Hematopoietic multipotent progenitor cell treated with erythropoietin and hydrocortisone succinate and interleukin-3 and kit ligand, for 17 days (in vitro differentiated cells): ENCODE data around the gene ZNF777.
"Not testable (repeated sequence)": the region's sequence is repeated elsewhere in the genome, so short reads cannot be mapped to it uniquely, and the experiment has no call there.

ENCODE experiments used
- DNase-seq: peaks from one replicate; pipeline ENCODE4 v3.0.0-alpha.2; 2015; ENCODE audit warnings: low spot score

The ZNF777 gene

GRCh38 chr7:149414745-149415390 is 46.0 kb downstream of the ZNF777 start:
- no peak for DNase-seq

GRCh38 chr7:149414171-149414570 is 46.7 kb downstream of the ZNF777 start:
- DNase-seq: no peak

GRCh38 chr7:149413083-149413482 is 47.8 kb downstream of the ZNF777 start:
- DNase-seq: not testable (repeated sequence)

- no peak for DNase-seq
These were observed 51.0 kb downstream of the ZNF777 start for GRCh38 chr7:149409895-149410294.

GRCh38 chr7:149404825-149405224 is 56.0 kb downstream of the ZNF777 start:
- no peak for DNase-seq

GRCh38 chr7:149404396-149404795 is 56.5 kb downstream of the ZNF777 start:
- no peak for DNase-seq

GRCh38 chr7:149398195-149398820 is 62.6 kb downstream of the ZNF777 start:
- DNase-seq: no peak

- no peak for DNase-seq
These were observed 63.3 kb downstream of the ZNF777 start for GRCh38 chr7:149397470-149398043.

GRCh38 chr7:149388550-149389335 is 72.1 kb downstream of the ZNF777 start:
- not testable (repeated sequence) for DNase-seq

GRCh38 chr7:149386514-149386913 is 74.3 kb downstream of the ZNF777 start:
- not testable (repeated sequence) for DNase-seq

GRCh38 chr7:149385195-149385950 is 75.5 kb downstream of the ZNF777 start:
- no peak for DNase-seq
